Osteocyte (in vitro differentiated cells): Measurements from ENCODE around the gene GPR35. TPM values are rescaled to one million over a fixed set of nuclear protein-coding genes. Genes with fewer than 3 reads are reported as not detected.

Experiments
- DNase-seq: peaks from one replicate; pipeline ENCODE4 v3.0.0; 2021; ENCODE audit warnings: mixed read lengths; ENCODE audit not compliant: unreplicated experiment; ENCODE audit errors: extremely low spot score
- H3K27ac Mint-ChIP-seq: one replicate; pipeline ENCODE4 v1.8.0; 2021; ENCODE audit warnings: mild to moderate bottlenecking, mixed read lengths; ENCODE audit not compliant: unreplicated experiment
- H3K27me3 Mint-ChIP-seq: one replicate; pipeline ENCODE4 v1.8.0; 2021; ENCODE audit warnings: mixed read lengths; ENCODE audit not compliant: unreplicated experiment
- H3K36me3 Mint-ChIP-seq: one replicate; pipeline ENCODE4 v1.8.0; 2021; ENCODE audit warnings: mixed read lengths; ENCODE audit not compliant: unreplicated experiment
- H3K4me1 Mint-ChIP-seq: one replicate; pipeline ENCODE4 v1.8.0; 2021; ENCODE audit warnings: mixed read lengths; ENCODE audit not compliant: unreplicated experiment
- H3K4me3 Mint-ChIP-seq: one replicate; pipeline ENCODE4 v1.8.0; 2021; ENCODE audit warnings: mild to moderate bottlenecking, moderate library complexity, mixed read lengths; ENCODE audit not compliant: unreplicated experiment
- H3K9me3 Mint-ChIP-seq: one replicate; pipeline ENCODE4 v1.8.0; 2021; ENCODE audit warnings: mixed read lengths; ENCODE audit not compliant: unreplicated experiment
- total RNA-seq: library from RNA; stranded (reverse); gene quantifications from 2 replicates; pipeline ENCODE4 v1.2.1, GENCODE V29; 2021
- TF ChIP-seq, protein P1 (sequence below): fragments of 200-600 bp; sonication (generic); IDR thresholded peaks from 2 replicates; pipeline ENCODE4 v1.5.0; 2021; ENCODE audit warnings: antibody characterized with exemption, mild to moderate bottlenecking, moderate library complexity

Gene GPR35
- total RNA-seq, 1 donor from 2014 or later, result 3.6 TPM

DNA sequence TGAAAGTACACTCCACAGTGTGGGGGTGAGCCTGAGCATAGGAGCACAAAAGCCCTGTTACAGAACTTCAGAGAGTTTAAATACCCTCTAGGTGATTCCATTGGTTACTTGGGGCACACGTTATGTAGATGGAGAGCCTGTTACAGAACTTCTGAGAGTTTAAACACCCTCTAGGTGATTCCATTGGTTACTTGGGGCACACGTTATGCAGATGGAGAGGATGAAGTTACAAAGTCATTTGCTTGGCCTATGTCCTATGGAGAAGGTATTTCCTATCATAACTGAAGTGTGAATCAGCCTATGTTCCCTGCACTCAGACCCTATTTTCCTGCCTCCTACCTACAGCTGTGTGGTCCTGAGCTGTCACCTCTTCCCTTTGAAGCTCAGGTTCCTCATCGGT lies 42.5 kb upstream of the GPR35 start:
- Mint-ChIP-seq H3K4me1 (peaks cover 32% of the 10 kb centered on the region), H3K36me3 (peaks cover 5% of the 10 kb centered on the region), H3K27ac (no peak overlapping the region), H3K27me3 (no peaks in the 10 kb centered on the region), H3K9me3 (peaks cover 12% of the 10 kb centered on the region), H3K4me3 (no peak overlapping the region)
- TF ChIP-seq, protein P1, sequence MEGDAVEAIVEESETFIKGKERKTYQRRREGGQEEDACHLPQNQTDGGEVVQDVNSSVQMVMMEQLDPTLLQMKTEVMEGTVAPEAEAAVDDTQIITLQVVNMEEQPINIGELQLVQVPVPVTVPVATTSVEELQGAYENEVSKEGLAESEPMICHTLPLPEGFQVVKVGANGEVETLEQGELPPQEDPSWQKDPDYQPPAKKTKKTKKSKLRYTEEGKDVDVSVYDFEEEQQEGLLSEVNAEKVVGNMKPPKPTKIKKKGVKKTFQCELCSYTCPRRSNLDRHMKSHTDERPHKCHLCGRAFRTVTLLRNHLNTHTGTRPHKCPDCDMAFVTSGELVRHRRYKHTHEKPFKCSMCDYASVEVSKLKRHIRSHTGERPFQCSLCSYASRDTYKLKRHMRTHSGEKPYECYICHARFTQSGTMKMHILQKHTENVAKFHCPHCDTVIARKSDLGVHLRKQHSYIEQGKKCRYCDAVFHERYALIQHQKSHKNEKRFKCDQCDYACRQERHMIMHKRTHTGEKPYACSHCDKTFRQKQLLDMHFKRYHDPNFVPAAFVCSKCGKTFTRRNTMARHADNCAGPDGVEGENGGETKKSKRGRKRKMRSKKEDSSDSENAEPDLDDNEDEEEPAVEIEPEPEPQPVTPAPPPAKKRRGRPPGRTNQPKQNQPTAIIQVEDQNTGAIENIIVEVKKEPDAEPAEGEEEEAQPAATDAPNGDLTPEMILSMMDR, result no peak
- DNase-seq, result no peak

DNA sequence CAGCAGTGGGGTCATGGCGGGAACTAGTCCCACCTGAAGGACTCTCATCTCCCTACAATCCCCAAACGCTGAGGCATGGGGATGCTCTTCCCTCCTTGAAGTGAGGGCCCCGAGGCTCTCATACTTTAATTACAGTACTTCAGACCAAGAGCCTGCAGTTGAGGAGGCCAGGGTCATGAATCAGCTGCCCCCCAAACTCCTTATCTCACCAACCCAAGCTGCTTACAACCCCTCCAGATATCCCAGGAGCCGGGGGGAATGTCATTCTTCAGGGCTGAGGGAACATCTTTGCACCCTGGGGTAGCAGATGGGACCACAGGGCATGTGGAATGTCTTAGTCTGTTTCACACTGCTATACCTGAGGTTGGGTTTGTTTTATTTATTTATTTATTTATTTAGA lies 41.5 kb upstream of the GPR35 start:
- TF ChIP-seq, protein P1, result no peak
- H3K27me3 Mint-ChIP-seq, result no peaks in the 10 kb centered on the region
- peaks cover 5% of the 10 kb centered on the region for H3K36me3 Mint-ChIP-seq
- H3K9me3 Mint-ChIP-seq, result peaks cover 12% of the 10 kb centered on the region
- H3K4me3 Mint-ChIP-seq, result no peak overlapping the region
- no peak overlapping the region for H3K27ac Mint-ChIP-seq
- no peak for DNase-seq
- peaks cover 42% of the 10 kb centered on the region for H3K4me1 Mint-ChIP-seq

DNA sequence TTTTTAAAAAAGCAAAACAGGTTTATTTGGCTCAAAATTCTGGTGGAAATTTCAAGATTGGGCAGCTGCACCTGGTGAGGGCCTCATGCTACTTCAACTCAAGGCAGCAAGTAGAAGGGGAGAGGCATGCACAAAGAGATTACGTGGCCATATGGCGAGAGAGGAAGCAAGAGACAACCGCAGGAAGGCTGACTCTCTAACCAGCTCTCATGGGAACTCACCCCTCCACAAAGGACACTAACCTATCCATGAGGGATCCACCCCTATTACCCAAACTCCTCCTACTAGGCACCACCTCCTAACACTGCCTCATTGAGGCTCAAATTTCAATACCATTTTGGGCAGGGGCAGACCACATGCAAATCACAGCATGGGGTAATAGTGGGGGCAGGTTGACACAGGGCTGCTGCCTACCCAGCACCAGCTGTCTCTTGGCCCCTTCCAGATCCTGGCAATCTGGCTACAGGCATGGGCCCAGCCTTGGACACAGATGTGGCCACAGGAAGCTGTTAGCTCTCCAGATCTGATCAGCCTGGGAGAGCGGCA lies 40.7 kb upstream of the GPR35 start:
- Mint-ChIP-seq H3K4me3 (peak overlapping the region; percentile 95), H3K4me1 (peaks cover 44% of the 10 kb centered on the region), H3K36me3 (peaks cover 5% of the 10 kb centered on the region), H3K27ac (peak overlapping the region; percentile 56), H3K27me3 (no peaks in the 10 kb centered on the region), H3K9me3 (peaks cover 12% of the 10 kb centered on the region)
- TF ChIP-seq, protein P1, result no peak
- no peak for DNase-seq

DNA sequence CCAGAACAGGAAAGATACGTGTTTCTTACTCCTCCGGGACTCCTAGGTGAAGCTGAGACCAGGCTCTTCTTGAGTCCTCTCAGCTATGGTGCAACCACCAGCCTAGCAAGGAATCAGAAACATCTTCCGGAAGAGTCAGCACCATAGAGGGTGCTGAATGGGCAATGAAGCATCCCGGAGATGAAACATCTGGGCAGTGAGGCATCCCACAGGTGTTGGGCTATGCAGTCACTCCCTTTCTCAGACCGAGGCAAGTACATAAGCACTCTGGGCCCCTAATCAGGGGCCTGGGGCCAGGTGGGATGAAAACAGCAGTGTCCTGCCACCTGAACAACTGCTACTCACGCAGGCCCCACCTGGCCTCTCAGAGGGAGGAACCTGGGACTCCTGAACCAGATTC lies 40.2 kb upstream of the GPR35 start:
- peaks cover 5% of the 10 kb centered on the region for H3K36me3 Mint-ChIP-seq
- H3K9me3 Mint-ChIP-seq, result peaks cover 12% of the 10 kb centered on the region
- no peaks in the 10 kb centered on the region for H3K27me3 Mint-ChIP-seq
- TF ChIP-seq, protein P1, result no peak
- no peak for DNase-seq
- peaks cover 39% of the 10 kb centered on the region for H3K4me1 Mint-ChIP-seq
- H3K27ac Mint-ChIP-seq, result peak overlapping the region; percentile 89
- peak overlapping the region; percentile 95 for H3K4me3 Mint-ChIP-seq

DNA sequence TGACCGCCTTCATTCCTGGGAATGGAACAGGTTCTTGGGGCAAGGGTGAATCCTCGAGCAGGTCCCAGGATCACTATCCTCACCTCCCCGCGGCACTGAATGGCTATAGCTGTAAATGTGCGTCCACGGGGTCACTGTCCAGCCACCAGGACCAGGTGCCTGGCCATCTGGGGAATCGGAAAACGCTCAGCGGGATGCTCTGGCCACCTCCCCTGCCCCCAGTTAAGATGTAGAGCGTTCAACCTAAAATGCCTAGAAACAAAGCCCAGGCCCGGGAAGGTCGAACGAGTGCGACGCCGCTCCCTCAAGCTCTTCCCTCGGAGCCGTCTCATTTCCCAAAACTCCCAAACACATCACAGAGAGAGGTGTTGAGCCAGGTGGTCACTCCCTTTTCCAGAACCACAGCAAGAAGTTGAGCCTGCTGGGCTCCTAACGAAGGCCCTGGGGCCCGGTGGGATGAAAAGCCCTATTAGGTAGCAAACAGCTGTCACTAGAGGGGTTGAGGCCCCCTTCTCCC lies 39.5 kb upstream of the GPR35 start:
- Mint-ChIP-seq H3K27me3 (no peaks in the 10 kb centered on the region), H3K4me3 (peak overlapping the region; percentile 95), H3K36me3 (peaks cover 5% of the 10 kb centered on the region), H3K4me1 (peaks cover 34% of the 10 kb centered on the region), H3K27ac (peak overlapping the region; percentile 89), H3K9me3 (peaks cover 8% of the 10 kb centered on the region)
- DNase-seq, result no peak
- TF ChIP-seq, protein P1, result no peak
